ENCODE results near the gene ODAD4. TPM values are rescaled to one million over a fixed set of nuclear protein-coding genes. Genes with fewer than 3 reads are reported as not detected.

ODAD4 gene
- total RNA-seq, 4 donors from 2014 or later: 0.32 to 0.55 TPM; not detected in 2

GRCh38 chr17:41913798-41914197 lies 16.6 kb upstream of the ODAD4 start:
- H3K9me3 ChIP-seq: no peaks in the 10 kb centered on the region
- TF ChIP-seq POLR2AphosphoS5 (IDR thresholded peaks at IDR 0.05) (no peak), POLR2A (IDR thresholded peaks at IDR 0.05) (no peak), EP300 (IDR thresholded peaks at IDR 0.05; ENCODE audit: low read depth) (no peak)
- TF ChIP-seq, protein P1, sequence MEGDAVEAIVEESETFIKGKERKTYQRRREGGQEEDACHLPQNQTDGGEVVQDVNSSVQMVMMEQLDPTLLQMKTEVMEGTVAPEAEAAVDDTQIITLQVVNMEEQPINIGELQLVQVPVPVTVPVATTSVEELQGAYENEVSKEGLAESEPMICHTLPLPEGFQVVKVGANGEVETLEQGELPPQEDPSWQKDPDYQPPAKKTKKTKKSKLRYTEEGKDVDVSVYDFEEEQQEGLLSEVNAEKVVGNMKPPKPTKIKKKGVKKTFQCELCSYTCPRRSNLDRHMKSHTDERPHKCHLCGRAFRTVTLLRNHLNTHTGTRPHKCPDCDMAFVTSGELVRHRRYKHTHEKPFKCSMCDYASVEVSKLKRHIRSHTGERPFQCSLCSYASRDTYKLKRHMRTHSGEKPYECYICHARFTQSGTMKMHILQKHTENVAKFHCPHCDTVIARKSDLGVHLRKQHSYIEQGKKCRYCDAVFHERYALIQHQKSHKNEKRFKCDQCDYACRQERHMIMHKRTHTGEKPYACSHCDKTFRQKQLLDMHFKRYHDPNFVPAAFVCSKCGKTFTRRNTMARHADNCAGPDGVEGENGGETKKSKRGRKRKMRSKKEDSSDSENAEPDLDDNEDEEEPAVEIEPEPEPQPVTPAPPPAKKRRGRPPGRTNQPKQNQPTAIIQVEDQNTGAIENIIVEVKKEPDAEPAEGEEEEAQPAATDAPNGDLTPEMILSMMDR (IDR thresholded peaks at IDR 0.05): no peak
- H3K36me3 ChIP-seq: peaks cover 0 to 29% (median 10%) of the 10 kb centered on the region in 4 donors
- in situ Hi-C loops (cut with MboI; ENCODE audit: low pct_ligation_motif_present in 1 of 4, low pct_unique_long_range_greater_than_20kb in 1 of 4, low sequenced_read_pairs in 3 of 4): no loop called here
- peaks cover 10 to 29% (median 23%) of the 10 kb centered on the region in 4 donors for H3K4me1 ChIP-seq
- 82 to 94% methylated on average over 4 of the region's 4 CpGs for WGBS, 2 donors (ENCODE audit: low coverage in 1 of 2)
- H3K27ac ChIP-seq: peak overlapping the region in 1 of 4 donors; percentile 2
- intact Hi-C loops (cut with DNase I; ENCODE audit: low total_unique reads): no loop called here
- DNase-seq: no peak
- no peak overlapping the region for H3K4me3 ChIP-seq
- no peaks in the 10 kb centered on the region for H3K27me3 ChIP-seq

GRCh38 chr17:41914358-41914766 lies 16.1 kb upstream of the ODAD4 start:
- Histone ChIP-seq H3K27ac (peak overlapping the region in 1 of 4 donors; percentile 2), H3K36me3 (peaks cover 0 to 23% (median 10%) of the 10 kb centered on the region in 4 donors), H3K27me3 (no peaks in the 10 kb centered on the region), H3K4me3 (no peak overlapping the region), H3K9me3 (no peaks in the 10 kb centered on the region), H3K4me1 (peaks cover 10 to 31% (median 25%) of the 10 kb centered on the region in 4 donors)
- 49% methylated on average over 6 of the region's 6 CpGs; no CpG with 5 or more reads in 1 of the 2 donors for WGBS, 2 donors (ENCODE audit: low coverage in 1 of 2)
- in situ Hi-C loops (cut with MboI; ENCODE audit: low pct_ligation_motif_present in 1 of 4, low pct_unique_long_range_greater_than_20kb in 1 of 4, low sequenced_read_pairs in 3 of 4) (no loop called here), intact Hi-C loops (cut with DNase I; ENCODE audit: low total_unique reads) (no loop called here)
- TF ChIP-seq, protein P1 (IDR thresholded peaks at IDR 0.05): no peak
- TF ChIP-seq EP300 (IDR thresholded peaks at IDR 0.05; ENCODE audit: low read depth) (no peak), POLR2A (IDR thresholded peaks at IDR 0.05) (no peak), POLR2AphosphoS5 (IDR thresholded peaks at IDR 0.05) (no peak)
- DNase-seq: peak; percentile 46

DNA sequence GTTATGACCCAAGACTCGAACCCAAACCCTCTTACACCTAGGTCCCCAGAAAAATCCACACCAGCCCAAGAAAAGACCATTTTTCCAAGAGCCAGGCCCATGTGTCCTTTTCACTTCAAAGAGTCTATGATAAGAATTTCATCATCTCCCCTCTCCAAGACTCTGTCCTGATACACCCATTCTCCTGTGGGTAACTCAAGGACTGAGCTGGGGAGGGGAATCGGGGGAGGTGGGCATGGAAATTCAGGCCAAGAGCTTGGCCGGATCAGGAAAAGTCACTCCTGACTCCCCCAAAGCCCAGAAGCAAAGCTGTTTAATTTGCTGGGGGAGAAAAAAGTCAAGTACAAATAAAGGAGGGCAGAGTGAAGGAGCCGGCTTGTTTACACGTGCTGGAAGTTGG lies 15.4 kb upstream of the ODAD4 start:
- in situ Hi-C loops (cut with MboI; ENCODE audit: low pct_ligation_motif_present in 1 of 4, low pct_unique_long_range_greater_than_20kb in 1 of 4, low sequenced_read_pairs in 3 of 4): no loop called here
- Histone ChIP-seq H3K27ac (no peak overlapping the region), H3K4me1 (peaks cover 10 to 38% (median 30%) of the 10 kb centered on the region in 4 donors), H3K4me3 (no peak overlapping the region), H3K27me3 (no peaks in the 10 kb centered on the region), H3K36me3 (peaks cover 0 to 19% (median 9%) of the 10 kb centered on the region in 4 donors), H3K9me3 (no peaks in the 10 kb centered on the region)
- DNase-seq: no peak
- TF ChIP-seq EP300 (IDR thresholded peaks at IDR 0.05; ENCODE audit: low read depth) (no peak), POLR2A (IDR thresholded peaks at IDR 0.05) (no peak), POLR2AphosphoS5 (IDR thresholded peaks at IDR 0.05) (no peak)
- TF ChIP-seq, protein P1 (IDR thresholded peaks at IDR 0.05): no peak
- intact Hi-C loops (cut with DNase I; ENCODE audit: low total_unique reads): no loop called here
- 83 to 89% methylated on average over 1 to 5 of the region's 5 CpGs for WGBS, 2 donors (ENCODE audit: low coverage in 1 of 2)

- DNase-seq: no peak
- H3K27ac ChIP-seq: no peak overlapping the region
- TF ChIP-seq EP300 (IDR thresholded peaks at IDR 0.05; ENCODE audit: low read depth) (no peak), POLR2A (IDR thresholded peaks at IDR 0.05) (no peak), POLR2AphosphoS5 (IDR thresholded peaks at IDR 0.05) (no peak)
- TF ChIP-seq, protein P1 (IDR thresholded peaks at IDR 0.05): no peak
- H3K27me3 ChIP-seq: no peaks in the 10 kb centered on the region
- no peaks in the 10 kb centered on the region for H3K9me3 ChIP-seq
- 70 to 87% methylated on average over 2 of the region's 2 CpGs for WGBS, 2 donors (ENCODE audit: low coverage in 1 of 2)
- in situ Hi-C loops (cut with MboI; ENCODE audit: low pct_ligation_motif_present in 1 of 4, low pct_unique_long_range_greater_than_20kb in 1 of 4, low sequenced_read_pairs in 3 of 4) (no loop called here), intact Hi-C loops (cut with DNase I; ENCODE audit: low total_unique reads) (no loop called here)
- peaks cover 0 to 17% (median 7%) of the 10 kb centered on the region in 4 donors for H3K36me3 ChIP-seq
- H3K4me3 ChIP-seq: no peak overlapping the region
- peaks cover 10 to 38% (median 31%) of the 10 kb centered on the region in 4 donors for H3K4me1 ChIP-seq
Measured at GRCh38 chr17:41915566-41915965, 14.9 kb upstream of the ODAD4 start.
